Measurements from ENCODE around the gene ABCD1.

ABCD1 gene

GRCh38 chrX:153762626-153763173 is 38.0 kb downstream of the ABCD1 start:
- no peak for DNase-seq (ENCODE audit: low spot score)

GRCh38 chrX:153763298-153763932 is 38.8 kb downstream of the ABCD1 start:
- no peak for DNase-seq (ENCODE audit: low spot score)

GRCh38 chrX:153763989-153764755 is 39.5 kb downstream of the ABCD1 start, which contains the start of gene PLXNB3:
Gene PLXNB3 (plus strand): TSS chrX:153764249. CDS start chrX:153765536, 1,287 bp downstream.
- DNase-seq (ENCODE audit: low spot score) = peak; percentile 73

- DNase-seq (ENCODE audit: low spot score) = no peak
Observed at GRCh38 chrX:153764786-153765137, 40.1 kb downstream of the ABCD1 start.

GRCh38 chrX:153765138-153766079 is 40.8 kb downstream of the ABCD1 start:
- DNase-seq (ENCODE audit: low spot score) = no peak

GRCh38 chrX:153766098-153766817 is 41.6 kb downstream of the ABCD1 start:
- peak; percentile 13 for DNase-seq (ENCODE audit: low spot score)

- no peak for DNase-seq (ENCODE audit: low spot score)
Observed at GRCh38 chrX:153766871-153767673, 42.4 kb downstream of the ABCD1 start.

GRCh38 chrX:153767674-153768055 is 43.0 kb downstream of the ABCD1 start:
- no peak for DNase-seq (ENCODE audit: low spot score)

GRCh38 chrX:153768311-153769157 is 43.9 kb downstream of the ABCD1 start:
- DNase-seq (ENCODE audit: low spot score) = no peak

- no peak for DNase-seq (ENCODE audit: low spot score)
Observed at GRCh38 chrX:153769158-153769864, 44.7 kb downstream of the ABCD1 start.

- no peak for DNase-seq (ENCODE audit: low spot score)
Observed at GRCh38 chrX:153769865-153770600, 45.4 kb downstream of the ABCD1 start.

GRCh38 chrX:153770601-153771414 is 46.2 kb downstream of the ABCD1 start:
- DNase-seq (ENCODE audit: low spot score) = no peak

GRCh38 chrX:153771415-153772315 is 47.0 kb downstream of the ABCD1 start:
- DNase-seq (ENCODE audit: low spot score) = no peak

GRCh38 chrX:153772316-153773217 is 47.9 kb downstream of the ABCD1 start:
- DNase-seq (ENCODE audit: low spot score) = no peak

GRCh38 chrX:153773218-153773611 is 48.6 kb downstream of the ABCD1 start:
- no peak for DNase-seq (ENCODE audit: low spot score)

All from CD4-positive, alpha-beta T cell treated with Interleukin-15 for 4 hours (primary cell).